Rectal smooth muscle tissue (tissue), 1 donor: ENCODE results near the gene UBE2G1.
"Not testable (repeated sequence)": the region's sequence is repeated elsewhere in the genome, so short reads cannot be mapped to it uniquely, and the experiment has no call there.

Source experiments
- H3K27ac ChIP-seq: one replicate; pipeline ENCODE4 v1.7.0; 2013; ENCODE audit warnings: low read depth, low read length, inconsistent platforms
- H3K27me3 ChIP-seq: one replicate; pipeline ENCODE4 v1.7.0; 2013; ENCODE audit warnings: low read length; ENCODE audit not compliant: control insufficient read depth, insufficient read depth
- H3K36me3 ChIP-seq: one replicate; pipeline ENCODE4 v1.7.0; 2013; ENCODE audit warnings: low read length; ENCODE audit not compliant: control insufficient read depth, insufficient read depth
- H3K4me1 ChIP-seq: one replicate; pipeline ENCODE4 v1.7.0; 2013; ENCODE audit warnings: low read length; ENCODE audit not compliant: control insufficient read depth, insufficient read depth
- H3K4me3 ChIP-seq: one replicate; pipeline ENCODE4 v1.7.0; 2013; ENCODE audit warnings: low read length
- H3K9ac ChIP-seq: one replicate; pipeline ENCODE4 v1.7.0; 2013; ENCODE audit warnings: low read length

UBE2G1 gene

GRCh38 chr17:4394208-4395110 lies 28.0 kb upstream of the UBE2G1 start:
- H3K4me1 ChIP-seq = no peaks in the 10 kb centered on the region
- H3K27me3 ChIP-seq = no peaks in the 10 kb centered on the region
- no peaks in the 10 kb centered on the region for H3K36me3 ChIP-seq
- H3K4me3 ChIP-seq = no peak overlapping the region
- H3K27ac ChIP-seq = no peak overlapping the region
- H3K9ac ChIP-seq = no peak overlapping the region

GRCh38 chr17:4393806-4394205 lies 27.3 kb upstream of the UBE2G1 start:
- H3K4me3 ChIP-seq = no peak overlapping the region
- H3K27ac ChIP-seq = no peak overlapping the region
- no peaks in the 10 kb centered on the region for H3K4me1 ChIP-seq

GRCh38 chr17:4389079-4389478 lies 22.6 kb upstream of the UBE2G1 start:
- H3K36me3 ChIP-seq = no peaks in the 10 kb centered on the region
- no peak overlapping the region for H3K9ac ChIP-seq
- no peaks in the 10 kb centered on the region for H3K27me3 ChIP-seq
- peaks cover 4% of the 10 kb centered on the region for H3K4me1 ChIP-seq
- no peak overlapping the region for H3K4me3 ChIP-seq
- no peak overlapping the region for H3K27ac ChIP-seq

More at GRCh38 chr17:4393806-4394205, 27.3 kb upstream of the UBE2G1 start:
- Histone ChIP-seq H3K36me3 (no peaks in the 10 kb centered on the region), H3K27me3 (no peaks in the 10 kb centered on the region), H3K9ac (no peak overlapping the region)

GRCh38 chr17:4387137-4387536 lies 20.7 kb upstream of the UBE2G1 start:
- no peak overlapping the region for H3K4me3 ChIP-seq
- peaks cover 4% of the 10 kb centered on the region for H3K4me1 ChIP-seq
- H3K9ac ChIP-seq = no peak overlapping the region
- H3K27ac ChIP-seq = no peak overlapping the region
- no peaks in the 10 kb centered on the region for H3K27me3 ChIP-seq
- no peaks in the 10 kb centered on the region for H3K36me3 ChIP-seq

GRCh38 chr17:4386406-4386805 lies 19.9 kb upstream of the UBE2G1 start:
- H3K9ac ChIP-seq = no peak overlapping the region
- H3K36me3 ChIP-seq = no peaks in the 10 kb centered on the region
- H3K27me3 ChIP-seq = no peaks in the 10 kb centered on the region
- H3K4me3 ChIP-seq = no peak overlapping the region
- H3K4me1 ChIP-seq = peaks cover 4% of the 10 kb centered on the region
- H3K27ac ChIP-seq = no peak overlapping the region

- Histone ChIP-seq H3K27me3 (no peaks in the 10 kb centered on the region), H3K4me3 (no peak overlapping the region), H3K4me1 (peaks cover 4% of the 10 kb centered on the region), H3K9ac (no peak overlapping the region), H3K27ac (no peak overlapping the region), H3K36me3 (no peaks in the 10 kb centered on the region)
These were observed 15.5 kb upstream of the UBE2G1 start for GRCh38 chr17:4381690-4382671.

- no peaks in the 10 kb centered on the region for H3K4me1 ChIP-seq
- no peak overlapping the region for H3K27ac ChIP-seq
- no peak overlapping the region for H3K9ac ChIP-seq
- H3K4me3 ChIP-seq = no peak overlapping the region
- H3K27me3 ChIP-seq = no peaks in the 10 kb centered on the region
- H3K36me3 ChIP-seq = no peaks in the 10 kb centered on the region
These were observed 12.2 kb upstream of the UBE2G1 start for GRCh38 chr17:4378626-4379025.

GRCh38 chr17:4377247-4377646 lies 10.8 kb upstream of the UBE2G1 start:
- H3K27me3 ChIP-seq = not testable (repeated sequence)

GRCh38 chr17:4375796-4376440 lies 9.4 kb upstream of the UBE2G1 start:
- not testable (repeated sequence) for H3K27ac ChIP-seq, H3K36me3 ChIP-seq, H3K4me1 ChIP-seq, H3K27me3 ChIP-seq, H3K9ac ChIP-seq, H3K4me3 ChIP-seq

More at GRCh38 chr17:4377247-4377646, 10.8 kb upstream of the UBE2G1 start:
- H3K27ac ChIP-seq, H3K36me3 ChIP-seq, H3K4me3 ChIP-seq, H3K4me1 ChIP-seq, H3K9ac ChIP-seq: not testable (repeated sequence)

GRCh38 chr17:4375039-4375748 lies 8.7 kb upstream of the UBE2G1 start:
- no peaks in the 10 kb centered on the region for H3K4me1 ChIP-seq
- no peak overlapping the region for H3K27ac ChIP-seq
- H3K9ac ChIP-seq = no peak overlapping the region
- no peak overlapping the region for H3K4me3 ChIP-seq
- H3K36me3 ChIP-seq = no peaks in the 10 kb centered on the region
- H3K27me3 ChIP-seq = no peaks in the 10 kb centered on the region

- no peaks in the 10 kb centered on the region for H3K27me3 ChIP-seq
- no peak overlapping the region for H3K4me3 ChIP-seq
- no peak overlapping the region for H3K27ac ChIP-seq
- no peaks in the 10 kb centered on the region for H3K36me3 ChIP-seq
- no peak overlapping the region for H3K9ac ChIP-seq
- peaks cover under 1% of the 10 kb centered on the region for H3K4me1 ChIP-seq
These were observed 3.2 kb upstream of the UBE2G1 start for GRCh38 chr17:4369557-4370230.
